Type B pancreatic cell (in vitro differentiated cells): ENCODE measurements around the gene TMEM145. TPM values are rescaled to one million over a fixed set of nuclear protein-coding genes. Genes with fewer than 3 reads are reported as not detected.
"Not testable (repeated sequence)": the region's sequence is repeated elsewhere in the genome, so short reads cannot be mapped to it uniquely, and the experiment has no call there.

Source experiments
- DNase-seq: peaks from one replicate; pipeline ENCODE4 v3.0.0; 2021; ENCODE audit warnings: mixed read lengths; ENCODE audit not compliant: unreplicated experiment; ENCODE audit errors: extremely low spot score
- H3K27ac Mint-ChIP-seq: 2 replicates; pipeline ENCODE4 v1.8.0; 2021; ENCODE audit warnings: mild to moderate bottlenecking, mixed read lengths
- H3K27me3 Mint-ChIP-seq: 2 replicates; pipeline ENCODE4 v1.8.0; 2021; ENCODE audit warnings: mixed read lengths
- H3K36me3 Mint-ChIP-seq: 2 replicates; pipeline ENCODE4 v1.8.0; 2021; ENCODE audit warnings: mixed read lengths
- H3K4me1 Mint-ChIP-seq: one replicate; pipeline ENCODE4 v1.8.0; 2021; ENCODE audit warnings: mixed read lengths; ENCODE audit not compliant: unreplicated experiment
- H3K4me3 Mint-ChIP-seq: 2 replicates; pipeline ENCODE4 v1.8.0; 2021; ENCODE audit warnings: mild to moderate bottlenecking, mixed read lengths
- H3K9me3 Mint-ChIP-seq: 2 replicates; pipeline ENCODE4 v1.8.0; 2021; ENCODE audit warnings: mixed read lengths
- long read RNA-seq: library from polyadenylated mRNA; unstranded; transcript quantifications from one replicate; pipeline ENCODE4 v2.0.0, GENCODE V29; 2020
- total RNA-seq: library from RNA; stranded (reverse); gene quantifications from 2 replicates; pipeline ENCODE4 v1.2.1, GENCODE V29; 2021; ENCODE audit warnings: low replicate concordance
- TF ChIP-seq, protein P1 (sequence below): fragments of 200-600 bp; sonication (generic); conservative IDR thresholded peaks from 2 replicates; pipeline ENCODE4 v1.5.0; 2021; ENCODE audit warnings: antibody characterized with exemption, mild to moderate bottlenecking

TMEM145 gene
- total RNA-seq = 0.88 and 3.6 TPM in 2 replicates
- long read RNA-seq = 0 reads

DNA sequence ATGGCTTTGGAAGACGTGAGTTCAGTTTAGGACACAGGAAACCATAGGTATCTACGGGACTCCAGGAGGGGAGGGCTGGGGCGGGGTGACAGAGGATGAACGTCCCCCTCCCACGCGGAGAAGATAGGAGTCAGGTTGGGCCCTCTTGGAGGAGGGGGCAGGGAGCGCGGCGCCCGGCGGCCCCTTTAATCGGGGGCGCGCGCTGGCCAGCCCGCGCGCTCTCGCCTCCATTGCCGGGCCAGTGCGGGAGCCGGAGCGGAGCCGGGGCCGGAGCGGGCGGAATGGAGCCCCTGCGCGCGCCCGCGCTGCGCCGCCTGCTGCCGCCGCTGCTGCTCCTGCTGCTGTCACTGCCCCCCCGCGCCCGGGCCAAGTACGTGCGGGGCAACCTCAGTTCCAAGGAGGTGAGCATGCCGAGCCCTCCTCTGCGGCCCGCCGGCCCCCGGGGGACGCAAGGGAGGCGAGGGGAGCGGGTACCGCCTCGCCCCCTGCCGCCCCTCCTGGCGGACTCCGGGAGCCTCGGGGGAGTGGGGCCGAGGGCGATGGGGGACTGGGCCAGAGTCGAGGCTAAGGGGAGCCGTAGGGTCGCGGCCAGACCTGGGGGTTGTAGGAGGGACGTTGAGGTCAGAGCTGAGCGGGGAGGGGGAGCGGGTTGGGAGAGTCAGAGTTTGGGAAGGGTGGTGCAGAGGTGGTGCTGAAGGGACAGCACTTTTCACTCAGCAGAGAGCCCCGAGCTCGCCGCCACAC lies at the start of gene TMEM145:
Gene TMEM145, plus strand, starts transcription at position 214 of the 744 bp plus-strand sequence. Its CDS starts 68 bp downstream, at position 282.
- no peak within 1 kb of the TSS for H3K27ac Mint-ChIP-seq
- TF ChIP-seq, protein P1, sequence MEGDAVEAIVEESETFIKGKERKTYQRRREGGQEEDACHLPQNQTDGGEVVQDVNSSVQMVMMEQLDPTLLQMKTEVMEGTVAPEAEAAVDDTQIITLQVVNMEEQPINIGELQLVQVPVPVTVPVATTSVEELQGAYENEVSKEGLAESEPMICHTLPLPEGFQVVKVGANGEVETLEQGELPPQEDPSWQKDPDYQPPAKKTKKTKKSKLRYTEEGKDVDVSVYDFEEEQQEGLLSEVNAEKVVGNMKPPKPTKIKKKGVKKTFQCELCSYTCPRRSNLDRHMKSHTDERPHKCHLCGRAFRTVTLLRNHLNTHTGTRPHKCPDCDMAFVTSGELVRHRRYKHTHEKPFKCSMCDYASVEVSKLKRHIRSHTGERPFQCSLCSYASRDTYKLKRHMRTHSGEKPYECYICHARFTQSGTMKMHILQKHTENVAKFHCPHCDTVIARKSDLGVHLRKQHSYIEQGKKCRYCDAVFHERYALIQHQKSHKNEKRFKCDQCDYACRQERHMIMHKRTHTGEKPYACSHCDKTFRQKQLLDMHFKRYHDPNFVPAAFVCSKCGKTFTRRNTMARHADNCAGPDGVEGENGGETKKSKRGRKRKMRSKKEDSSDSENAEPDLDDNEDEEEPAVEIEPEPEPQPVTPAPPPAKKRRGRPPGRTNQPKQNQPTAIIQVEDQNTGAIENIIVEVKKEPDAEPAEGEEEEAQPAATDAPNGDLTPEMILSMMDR = peak; percentile 52
- H3K4me3 Mint-ChIP-seq = peak within 1 kb of the TSS; percentile 83
- no peak for DNase-seq
- no peaks in the 10 kb centered on the region for H3K36me3 Mint-ChIP-seq
- no peaks in the 10 kb centered on the region for H3K9me3 Mint-ChIP-seq
- peaks cover 46% of the 10 kb centered on the region for H3K27me3 Mint-ChIP-seq
- H3K4me1 Mint-ChIP-seq = no peaks in the 10 kb centered on the region

DNA sequence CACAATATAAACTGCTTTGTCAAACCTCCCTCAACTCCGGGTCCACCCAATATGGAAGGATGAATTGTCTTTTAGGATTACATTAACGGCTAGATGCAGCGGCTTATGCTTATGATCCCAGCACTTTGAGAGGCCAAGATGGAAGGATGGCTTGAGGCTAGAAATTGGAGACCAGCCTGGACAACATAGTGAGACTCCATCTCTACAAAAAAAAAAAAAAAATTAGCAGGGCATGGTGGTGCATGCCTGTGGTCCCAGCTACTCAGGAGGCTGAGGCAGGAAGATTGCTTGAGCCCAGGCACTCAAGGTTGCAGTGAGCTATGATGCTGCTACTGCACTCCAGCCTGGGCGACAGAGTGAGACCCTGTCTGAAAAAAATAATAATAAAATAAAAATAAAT lies 47.0 kb upstream of the TMEM145 start:
- not testable (repeated sequence) for DNase-seq, H3K36me3 Mint-ChIP-seq, H3K9me3 Mint-ChIP-seq, H3K27me3 Mint-ChIP-seq, H3K27ac Mint-ChIP-seq, H3K4me3 Mint-ChIP-seq
- peaks cover 30% of the 10 kb centered on the region for H3K4me1 Mint-ChIP-seq

DNA sequence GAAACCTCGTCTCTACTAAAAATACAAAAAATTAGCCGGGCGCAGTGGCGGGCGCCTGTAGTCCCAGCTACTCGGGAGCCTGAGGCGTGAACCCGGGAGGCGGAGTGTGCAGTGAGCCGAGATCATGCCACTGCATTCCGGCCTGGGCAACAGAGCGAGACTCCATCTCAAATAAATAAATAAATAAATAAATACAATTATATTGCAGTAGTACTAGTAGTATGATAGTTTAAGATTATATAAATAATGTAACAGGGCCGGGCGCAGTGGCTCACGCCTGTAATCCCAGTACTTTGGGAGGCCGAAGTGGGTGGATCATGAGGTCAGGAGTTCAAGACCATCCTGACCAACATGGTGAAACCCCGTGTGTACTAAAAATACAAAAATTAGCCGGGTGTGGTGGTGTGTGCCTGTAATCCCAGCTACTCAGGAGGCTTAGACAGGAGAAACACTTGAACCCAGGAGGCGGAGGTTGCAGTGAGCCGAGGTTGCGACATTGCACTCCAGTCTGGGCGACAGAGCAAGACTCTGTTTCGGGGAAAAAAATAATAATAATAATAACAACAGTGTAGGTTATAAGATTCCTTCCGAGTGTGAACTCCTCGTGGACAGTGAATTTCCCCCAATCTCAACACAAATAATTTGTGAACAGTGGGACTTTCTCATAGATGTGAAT lies 46.0 kb upstream of the TMEM145 start:
- H3K27ac Mint-ChIP-seq, H3K4me3 Mint-ChIP-seq, H3K36me3 Mint-ChIP-seq, DNase-seq, H3K27me3 Mint-ChIP-seq, H3K9me3 Mint-ChIP-seq: not testable (repeated sequence)
- H3K4me1 Mint-ChIP-seq = peaks cover 30% of the 10 kb centered on the region

DNA sequence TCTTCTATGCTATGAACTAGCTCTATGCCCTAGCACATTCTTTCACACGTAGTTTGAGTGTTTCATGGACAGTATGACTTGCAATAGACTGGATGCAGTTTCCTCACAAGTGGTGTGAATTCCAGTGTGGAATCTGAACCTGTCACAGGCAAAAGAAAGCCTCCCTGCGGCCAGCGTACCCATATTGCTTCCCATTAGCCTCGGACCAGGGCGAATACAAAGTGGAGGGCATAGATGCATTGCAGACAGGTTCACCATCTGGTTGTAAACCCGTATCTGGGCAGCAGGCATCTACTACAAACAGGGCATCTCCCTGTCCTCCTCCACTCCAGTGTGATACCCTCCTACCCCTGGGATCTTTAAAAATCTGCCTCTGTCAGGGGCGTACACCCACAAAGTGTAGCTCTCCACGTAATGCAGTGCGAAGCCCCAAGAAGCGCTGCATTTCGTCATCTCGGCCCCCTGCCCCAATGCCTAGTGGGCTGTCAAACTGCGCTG lies 45.4 kb upstream of the TMEM145 start:
- DNase-seq = no peak
- H3K9me3 Mint-ChIP-seq = no peaks in the 10 kb centered on the region
- no peak overlapping the region for H3K4me3 Mint-ChIP-seq
- H3K27ac Mint-ChIP-seq = no peak overlapping the region
- TF ChIP-seq, protein P1 = no peak
- H3K27me3 Mint-ChIP-seq = no peaks in the 10 kb centered on the region
- peaks cover 30% of the 10 kb centered on the region for H3K4me1 Mint-ChIP-seq
- H3K36me3 Mint-ChIP-seq = no peaks in the 10 kb centered on the region

DNA sequence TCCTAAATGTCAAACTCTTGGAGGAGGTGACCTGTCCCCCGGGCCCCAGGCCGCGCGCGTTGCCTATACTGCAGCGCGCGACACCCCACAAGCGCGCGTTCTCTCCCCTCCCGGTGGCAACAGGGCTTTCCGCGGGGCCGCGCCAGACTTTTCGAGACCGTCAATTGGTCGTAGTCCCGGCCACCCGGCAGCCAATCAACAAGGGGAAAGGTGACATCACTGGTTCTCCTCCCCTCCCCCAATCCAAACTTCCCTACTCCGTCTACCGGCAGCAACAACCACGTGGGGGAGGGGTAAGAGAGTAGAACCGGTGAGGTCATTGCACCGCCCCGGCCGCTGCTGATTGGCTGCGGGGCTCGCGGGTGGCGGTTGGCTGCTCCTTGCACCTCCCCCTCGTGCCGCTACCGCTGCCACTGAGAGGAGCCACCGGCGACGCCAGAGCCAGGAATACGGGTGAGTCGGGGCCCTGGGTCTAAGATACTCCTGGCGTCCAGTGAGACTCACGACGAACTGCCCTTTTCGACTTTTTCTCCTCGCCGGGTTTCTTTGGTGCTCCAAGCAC lies 44.9 kb upstream of the TMEM145 start:
- Mint-ChIP-seq H3K9me3 (no peaks in the 10 kb centered on the region), H3K27ac (no peak overlapping the region), H3K4me3 (no peak overlapping the region), H3K36me3 (no peaks in the 10 kb centered on the region), H3K4me1 (peaks cover 30% of the 10 kb centered on the region), H3K27me3 (no peaks in the 10 kb centered on the region)
- TF ChIP-seq, protein P1 = no peak
- peak; percentile 98 for DNase-seq

DNA sequence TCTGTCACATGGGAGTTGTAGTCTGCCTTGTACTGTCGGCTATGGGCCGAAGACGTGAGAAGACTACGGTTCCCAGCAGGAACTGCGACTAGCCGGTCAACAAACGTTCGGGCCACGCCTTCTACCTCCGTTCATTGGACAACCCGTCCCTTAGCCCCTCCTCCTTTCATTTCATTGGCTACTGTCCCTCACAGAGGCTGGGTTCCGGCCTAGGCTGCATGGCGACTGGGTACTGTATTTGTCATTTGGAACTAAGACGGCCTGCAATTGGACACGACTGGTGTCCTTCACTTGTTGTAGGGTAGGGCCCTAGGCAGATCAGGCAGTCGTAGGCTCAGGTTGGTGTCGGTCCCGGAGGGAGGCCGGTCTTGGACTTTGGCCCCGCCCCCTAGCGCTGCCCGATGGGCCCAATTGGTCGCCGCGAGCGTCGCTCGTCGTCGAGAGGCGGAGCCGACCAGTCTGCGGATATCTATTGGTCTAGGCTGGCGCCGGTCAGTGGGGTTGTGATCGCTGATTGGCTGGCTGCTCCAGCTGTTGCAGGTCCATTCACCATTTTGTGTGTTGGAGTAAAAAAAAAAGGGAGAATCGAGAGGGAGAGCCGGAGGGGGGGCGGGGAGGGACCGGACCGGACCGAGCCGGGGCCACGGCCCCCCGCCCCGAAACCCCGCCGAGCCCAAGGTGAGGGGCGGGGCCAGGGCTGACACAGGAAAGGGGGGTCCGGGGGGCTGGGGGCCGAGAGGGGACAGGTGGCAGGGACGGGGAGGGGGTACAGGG lies 44.2 kb upstream of the TMEM145 start, which contains the start of gene CIC:
Gene CIC, plus strand, starts transcription at position 549 of the 774 bp plus-strand sequence. CDS start 2,532 bp downstream, outside the sequence.
- H3K4me1 Mint-ChIP-seq = peaks cover 30% of the 10 kb centered on the region
- H3K27ac Mint-ChIP-seq = no peak within 1 kb of the TSS
- DNase-seq = peak; percentile 99
- no peaks in the 10 kb centered on the region for H3K36me3 Mint-ChIP-seq
- TF ChIP-seq, protein P1 = no peak
- H3K4me3 Mint-ChIP-seq = no peak within 1 kb of the TSS
- no peaks in the 10 kb centered on the region for H3K9me3 Mint-ChIP-seq
- no peaks in the 10 kb centered on the region for H3K27me3 Mint-ChIP-seq
